Keratinocyte (primary cell): Measurements from ENCODE around the gene SFRP4.

Experiments used
- EZH2 ChIP-seq: IDR thresholded peaks from one replicate; pipeline ENCODE4 v1.6.1; 2012; ENCODE audit warnings: inconsistent platforms, mild to moderate bottlenecking, low read length, moderate library complexity
- TF ChIP-seq, protein P1 (sequence below), 3 experiments: IDR thresholded peaks in 1 of 3; conservative IDR thresholded peaks in 1 of 3; optimal IDR thresholded peaks in 1 of 3; 2 replicates in 2 of 3; 3 replicates in 1 of 3; pipeline versions ENCODE3 to v1.5.1; 2011; ENCODE audit warnings: low read length in 3 of 3, mild to moderate bottlenecking in 3 of 3, moderate library complexity in 2 of 3, control low read depth in 1 of 3, inconsistent platforms in 1 of 3; ENCODE audit not compliant: insufficient read depth in 2 of 3; ENCODE audit errors: extremely low read depth in 1 of 3

DNA sequence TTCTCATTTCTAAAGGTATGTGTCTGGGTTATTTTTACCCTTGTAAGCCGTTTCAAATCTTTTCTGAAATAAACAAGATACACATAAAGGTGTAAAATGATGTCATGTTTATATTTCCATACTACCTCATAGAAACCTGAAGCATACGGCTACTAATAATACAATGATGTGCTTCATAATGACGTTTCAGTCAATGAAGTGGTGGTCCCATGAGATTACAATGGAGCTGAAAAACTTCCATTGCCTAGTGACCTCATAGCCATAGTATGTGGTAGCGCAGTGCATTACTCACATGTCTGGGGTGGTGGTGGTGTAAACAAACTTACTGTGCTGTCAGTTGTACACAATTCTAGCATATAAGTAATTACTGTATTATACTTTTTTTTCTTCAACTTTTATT is 28.7 kb upstream of the SFRP4 start:
- TF ChIP-seq, protein P1, sequence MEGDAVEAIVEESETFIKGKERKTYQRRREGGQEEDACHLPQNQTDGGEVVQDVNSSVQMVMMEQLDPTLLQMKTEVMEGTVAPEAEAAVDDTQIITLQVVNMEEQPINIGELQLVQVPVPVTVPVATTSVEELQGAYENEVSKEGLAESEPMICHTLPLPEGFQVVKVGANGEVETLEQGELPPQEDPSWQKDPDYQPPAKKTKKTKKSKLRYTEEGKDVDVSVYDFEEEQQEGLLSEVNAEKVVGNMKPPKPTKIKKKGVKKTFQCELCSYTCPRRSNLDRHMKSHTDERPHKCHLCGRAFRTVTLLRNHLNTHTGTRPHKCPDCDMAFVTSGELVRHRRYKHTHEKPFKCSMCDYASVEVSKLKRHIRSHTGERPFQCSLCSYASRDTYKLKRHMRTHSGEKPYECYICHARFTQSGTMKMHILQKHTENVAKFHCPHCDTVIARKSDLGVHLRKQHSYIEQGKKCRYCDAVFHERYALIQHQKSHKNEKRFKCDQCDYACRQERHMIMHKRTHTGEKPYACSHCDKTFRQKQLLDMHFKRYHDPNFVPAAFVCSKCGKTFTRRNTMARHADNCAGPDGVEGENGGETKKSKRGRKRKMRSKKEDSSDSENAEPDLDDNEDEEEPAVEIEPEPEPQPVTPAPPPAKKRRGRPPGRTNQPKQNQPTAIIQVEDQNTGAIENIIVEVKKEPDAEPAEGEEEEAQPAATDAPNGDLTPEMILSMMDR (optimal IDR thresholded peaks at IDR 0.05 in 1 of 3, IDR thresholded peaks at IDR 0.05 in 1 of 3, conservative IDR thresholded peaks at IDR 0.05 in 1 of 3; ENCODE audit: extremely low read depth in 1 of 3, insufficient read depth in 2 of 3, low read length in 3 of 3), result no peak
- no peak for TF ChIP-seq EZH2
